Heart right ventricle (tissue), 16 donors: ENCODE measurements around the gene CNOT8. TPM values are rescaled to one million over a fixed set of nuclear protein-coding genes. Genes with fewer than 3 reads are reported as not detected.
"Not testable (repeated sequence)": the region's sequence is repeated elsewhere in the genome, so short reads cannot be mapped to it uniquely, and the experiment has no call there.

Experiments
- ATAC-seq, 8 donors: fragments of 200-7000 bp; cut with Tn5 transposase; one replicate each; pipeline ENCODE4 v1.9.1; 2020; ENCODE audit warnings: mild to moderate bottlenecking in 8 of 8, moderate library complexity in 8 of 8, moderate number of reproducible peaks in 1 of 8
- DNase-seq, 2 donors: peaks; one replicate each; pipeline ENCODE4 v3.0.0-alpha.2; 2020
- H3K27ac ChIP-seq, 10 donors: fragments of 200-600 bp; sonication (generic) in 2 of 10; one replicate each; pipeline versions ENCODE4 v1.5.0 to v1.8.0; 2020 to 2022; ENCODE audit warnings: mild to moderate bottlenecking in 3 of 10
- H3K27me3 ChIP-seq, 7 donors: fragments of 200-600 bp; one replicate each; pipeline ENCODE4 v1.8.0; 2021 to 2022; ENCODE audit warnings: mild to moderate bottlenecking in 2 of 7
- H3K36me3 ChIP-seq, 9 donors: fragments of 200-600 bp; sonication (generic) in 1 of 9; one replicate each; pipeline versions ENCODE4 v1.5.0 to v1.8.0; 2020 to 2022; ENCODE audit warnings: mild to moderate bottlenecking in 2 of 9
- H3K4me1 ChIP-seq, 9 donors: fragments of 200-600 bp; sonication (generic) in 1 of 9; one replicate each; pipeline versions ENCODE4 v1.5.0 to v1.8.0; 2020 to 2022; ENCODE audit warnings: mild to moderate bottlenecking in 4 of 9
- H3K4me3 ChIP-seq, 10 donors: fragments of 200-600 bp; sonication (generic) in 2 of 10; one replicate each; pipeline versions ENCODE4 v1.5.0 to v1.8.0; 2020 to 2022; ENCODE audit warnings: mild to moderate bottlenecking in 7 of 10, moderate library complexity in 2 of 10
- H3K9me3 ChIP-seq, 11 donors: fragments of 200-600 bp in 10 of 11; sonication (generic) in 2 of 11; one replicate each; pipeline versions ENCODE4 v1.5.0 to v1.8.0; 2013 to 2022; ENCODE audit warnings: mild to moderate bottlenecking in 2 of 11, control low read depth in 1 of 11, moderate library complexity in 1 of 11
- CTCF ChIP-seq, 9 donors: fragments of 200-600 bp; sonication (generic) in 2 of 9; IDR thresholded peaks; one replicate each; pipeline versions ENCODE4 v1.5.0 to v1.8.0; 2021 to 2022; ENCODE audit warnings: antibody characterized with exemption in 9 of 9, mild to moderate bottlenecking in 5 of 9, moderate library complexity in 1 of 9
- WGBS, 2 donors: extraction: QIAGEN DNeasy Blood & Tissue Kit; methylation state at CpG; one replicate each; pipeline ENCODE4 v1.1.7; 2013; ENCODE audit warnings: inconsistent platforms in 1 of 2; 5-methylcytosine and 5-hydroxymethylcytosine counted together
- intact Hi-C, 10 donors: fragments of 100-400 bp; cut with DNase I; formaldehyde crosslinking; loops; one replicate each; pipeline versions ENCODE4 v1.11.1 to v1.14.2; 2022
- polyA plus RNA-seq, 2 donors: library from polyadenylated mRNA; stranded (reverse); fragments of 200-250 nt; gene quantifications; one replicate each; pipeline ENCODE4 v1.2.3, GENCODE V29; 2013
- total RNA-seq, 10 donors: library from RNA; stranded (reverse); fragmentation: NEBNext Ultra II Directional in 3 of 10; extraction: Animal tissue kit (Norgen Biotek cat#: 25700) in 3 of 10; gene quantifications; one replicate each; pipeline versions ENCODE4 v1.2.1 to v1.2.4, GENCODE V29; 2021 to 2023
- donor health status: Arrhythmogenic right ventricular cardiomyopathy.
- donor health status: ischemic (EF 13 %, LVEDD 7.1; RV severe dilation, severe dysfunction).
- donor health status: healthy with polysubstance abuse.
- donor health status: DM: no; HTN: yes; CAD: no.
- donor health status: DM: no; HTN: no; CAD: no.
- donor health status: ischemic (EF 25% LVEDD 6.9; RV normal size, moderate dysfunction).
- donor health status: ischemic (EF 25% LVEDD 5.7; RV mildly dilated, moderate dysfunction).
- donor health status: healthy.
- donor health status: DM: yes; HTN: yes; CAD: no.
- donor health status: Ischemic cardiomyopathy.
- donor health status: ischemic (EF 35%, LVEDD 5.7; RV mildly dilated, moderate dysfunction).
- donor health status: nonischemic (EF 11% LVEDD 7.7; RV severe dilation, severe dysfunction).
- donor health status: DM: yes; HTN: yes; CAD: no.
- donor health status: PGD.
- donor health status: ischemic (EF 29% LVEDD 5.4; RV normal size, mild dysfunction).
- donor health status: nonischemic (EF 23%, LVEDD 6.1; RV moderate dilation, normal function).

Gene CNOT8
- total and polyA plus RNA-seq, 12 donors: 20.9 to 29.8 (median 22.1) TPM

DNA sequence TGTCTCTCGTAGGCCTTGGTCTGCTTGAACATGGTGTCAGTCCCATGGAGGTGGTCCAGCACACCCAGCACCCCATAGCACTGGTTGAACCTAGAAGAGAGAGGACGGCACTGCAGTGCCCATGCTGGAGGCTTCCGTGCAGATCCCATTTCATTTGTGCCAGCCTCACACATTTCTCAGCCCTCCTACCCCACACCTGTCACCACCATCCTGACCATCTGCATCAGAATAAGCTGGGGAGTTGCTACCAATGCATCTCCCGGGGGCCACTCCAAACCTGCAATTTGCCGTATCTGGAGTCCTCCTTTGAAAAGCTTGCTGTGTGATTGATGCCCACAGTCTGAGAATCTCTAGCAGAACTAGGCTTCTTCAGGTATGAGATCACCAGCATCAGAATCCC, 38.0 kb upstream of the CNOT8 start:
- H3K4me1 ChIP-seq: peaks cover 0 to 32% (median 11%) of the 10 kb centered on the region in 9 donors
- ATAC-seq: peak in 1 of 8 donors; percentile 22

DNA sequence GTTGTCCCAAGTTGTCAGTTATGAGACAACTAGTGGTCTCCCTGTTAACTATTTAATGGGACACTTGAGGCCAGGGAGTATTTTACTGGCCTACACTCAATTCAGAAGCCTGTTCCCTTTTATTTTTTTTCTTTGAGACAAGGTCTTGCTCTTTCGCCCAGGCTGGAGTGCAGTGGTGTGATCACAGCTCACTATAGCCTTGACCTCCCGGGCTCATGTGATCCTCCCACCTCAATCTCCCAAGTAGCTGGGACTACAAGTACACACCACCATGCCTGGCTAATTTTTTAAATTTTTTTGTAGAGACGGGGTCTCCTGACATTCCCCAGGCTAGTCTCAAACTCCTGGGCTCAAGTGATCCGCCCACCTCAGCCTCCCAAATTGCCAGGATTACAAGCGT, 35.5 kb upstream of the CNOT8 start:
- Histone ChIP-seq H3K4me1 (peaks cover 0 to 20% (median 5%) of the 10 kb centered on the region in 9 donors), H3K36me3 (peaks cover 0 to 98% (median 40%) of the 10 kb centered on the region in 9 donors)
- DNase-seq, H3K27ac ChIP-seq, H3K27me3 ChIP-seq, ATAC-seq, H3K9me3 ChIP-seq, H3K4me3 ChIP-seq, intact Hi-C loops: not testable (repeated sequence)
- WGBS, 2 donors: 89 to 91% methylated on average over 5 of the region's 5 CpGs

More for the DNA sequence above, 38.0 kb upstream of the CNOT8 start:
- Histone ChIP-seq H3K27ac (no peak overlapping the region), H3K4me3 (no peak overlapping the region), H3K27me3 (no peaks in the 10 kb centered on the region), H3K9me3 (no peaks in the 10 kb centered on the region), H3K36me3 (peaks cover 0 to 100% (median 49%) of the 10 kb centered on the region in 9 donors)
- DNase-seq: no peak
- TF ChIP-seq CTCF (IDR thresholded peaks at IDR 0.05): no peak
- WGBS, 2 donors: 96% methylated on average over 5 of the region's 5 CpGs
- intact Hi-C loops: no loop called here

- no peaks in the 10 kb centered on the region for H3K27me3 ChIP-seq
- intact Hi-C loops: no loop called here
- ATAC-seq: peak in 1 of 8 donors; percentile 6
- WGBS, 2 donors: 85 to 89% methylated on average over 4 of the region's 4 CpGs
- H3K9me3 ChIP-seq: no peaks in the 10 kb centered on the region
- no peak overlapping the region for H3K4me3 ChIP-seq
- H3K4me1 ChIP-seq: peaks cover 0 to 15% (median 3%) of the 10 kb centered on the region in 9 donors
- no peak overlapping the region for H3K27ac ChIP-seq
- DNase-seq: no peak
- TF ChIP-seq CTCF (IDR thresholded peaks at IDR 0.05): no peak
- H3K36me3 ChIP-seq: peaks cover 0 to 98% (median 45%) of the 10 kb centered on the region in 9 donors
These were observed 34.8 kb upstream of the CNOT8 start for GRCh38 chr5:154823605-154824004.

DNA sequence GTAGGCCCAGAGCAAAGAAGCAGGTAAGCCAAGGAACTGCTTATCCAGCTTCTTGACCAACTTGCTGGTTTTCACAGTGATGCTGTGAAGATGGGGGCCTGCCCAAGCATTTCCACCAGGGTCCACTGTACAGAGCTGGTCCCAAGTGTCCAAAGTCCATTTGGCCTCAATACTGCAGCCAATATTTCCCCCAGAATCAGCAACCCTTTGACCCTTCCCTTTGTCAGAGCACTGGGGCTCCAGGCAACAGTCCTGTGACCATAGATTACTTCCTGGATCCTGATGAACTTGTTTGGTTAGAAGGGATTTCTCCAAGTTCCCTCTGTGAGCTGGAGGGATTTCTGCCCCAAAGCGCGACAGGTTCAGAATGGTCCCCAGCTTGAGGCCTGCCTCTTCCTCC, 34.4 kb upstream of the CNOT8 start:
- intact Hi-C loops: no loop called here
- no peak for ATAC-seq
- Histone ChIP-seq H3K27ac (no peak overlapping the region), H3K4me1 (peaks cover 0 to 10% (median 0%) of the 10 kb centered on the region in 9 donors), H3K27me3 (no peaks in the 10 kb centered on the region), H3K36me3 (peaks cover 0 to 98% (median 45%) of the 10 kb centered on the region in 9 donors), H3K4me3 (no peak overlapping the region), H3K9me3 (no peaks in the 10 kb centered on the region)
- no peak for DNase-seq
- WGBS, 2 donors: 98 to 99% methylated on average over 2 of the region's 2 CpGs
- TF ChIP-seq CTCF (IDR thresholded peaks at IDR 0.05): no peak

- Histone ChIP-seq H3K4me1 (peaks cover 0 to 10% (median 0%) of the 10 kb centered on the region in 9 donors), H3K4me3 (no peak overlapping the region), H3K27me3 (no peaks in the 10 kb centered on the region), H3K9me3 (no peaks in the 10 kb centered on the region), H3K27ac (peak overlapping the region in 1 of 10 donors; percentile 42), H3K36me3 (peaks cover 0 to 98% (median 31%) of the 10 kb centered on the region in 9 donors)
- TF ChIP-seq CTCF (IDR thresholded peaks at IDR 0.05): no peak
- DNase-seq (no peak), ATAC-seq (no peak)
- 86 to 92% methylated on average over 2 of the region's 2 CpGs for WGBS, 2 donors
- intact Hi-C loops: no loop called here
These were observed 29.2 kb upstream of the CNOT8 start for GRCh38 chr5:154829181-154829588.
